H1 (cell line): Measurements from ENCODE around the gene RCL1. TPM values are rescaled to one million over a fixed set of nuclear protein-coding genes. Genes with fewer than 3 reads are reported as not detected.

Experiments used
- BACH1 ChIP-seq: IDR thresholded peaks from 2 replicates; pipeline ENCODE4 v1.6.1; 2012; ENCODE audit warnings: low read length, improper control_type of control experiment
- BRCA1 ChIP-seq: IDR thresholded peaks from 2 replicates; pipeline ENCODE4 v1.6.1; 2012; ENCODE audit warnings: low read depth, low read length, improper control_type of control experiment
- GTF2F1 ChIP-seq: IDR thresholded peaks from 2 replicates; pipeline ENCODE4 v1.6.1; 2012; ENCODE audit warnings: low read depth, low read length, improper control_type of control experiment, borderline replicate concordance
- TAF7 ChIP-seq: optimal IDR thresholded peaks from 2 replicates; pipeline ENCODE3; 2011; ENCODE audit warnings: low read depth, mild to moderate bottlenecking, inconsistent platforms, low read length, moderate library complexity, borderline replicate concordance
- polyA plus RNA-seq, 7 experiments: library from polyadenylated mRNA; depleted of rRNA in 3 of 7; stranded (reverse) in 5 of 7; unstranded in 2 of 7; fragments of >200 nt in 5 of 7; fragments of 200-250 nt in 2 of 7; gene quantifications; 1 replicate in 5 of 7; 2 replicates in 1 of 7; 4 replicates in 1 of 7; pipeline versions ENCODE4 v1.2.1 to v1.2.3, GENCODE V29; 2011 to 2013; ENCODE audit warnings: missing spikeins in 2 of 7, mixed read lengths in 2 of 7
- total RNA-seq: library from RNA; stranded (reverse); fragmentation: NEBNext Ultra II Directional; extraction: Animal tissue kit (Norgen Biotek cat#: 25700); gene quantifications from 2 replicates; pipeline ENCODE4 v1.2.1, GENCODE V29; 2021
- TF ChIP-seq, protein P1 (sequence below): IDR thresholded peaks from 2 replicates; pipeline ENCODE4 v1.6.1; 2012; ENCODE audit warnings: low read length, inconsistent platforms

The RCL1 gene
- total and polyA plus RNA-seq, 2 of the 8 experiments (the other 6 are each of a cell fraction or from before 2014, with no cell fraction given) = 21.0 to 29.5 TPM

DNA sequence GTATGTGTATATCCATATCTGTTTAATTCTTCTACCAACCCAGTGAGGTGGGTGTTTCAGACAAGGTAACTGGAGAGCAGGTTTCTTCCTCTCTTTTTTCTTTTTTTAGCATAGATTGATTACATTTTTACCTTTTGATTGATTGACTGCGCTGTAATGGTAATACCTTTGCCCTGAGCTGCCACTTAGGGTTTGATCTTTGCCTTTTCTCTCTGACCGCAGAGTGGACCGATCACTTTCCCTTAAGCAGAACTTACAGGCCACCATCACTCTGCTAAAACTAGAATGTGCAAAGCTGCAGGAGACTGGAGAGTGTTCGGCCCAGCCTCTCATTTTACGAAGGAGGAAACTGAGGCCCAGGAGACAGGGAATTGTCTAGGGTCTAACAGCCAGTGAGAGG, 38.0 kb downstream of the RCL1 start (continued):
- TF ChIP-seq GTF2F1 = no peak
- TF ChIP-seq BACH1 = no peak
- TF ChIP-seq, protein P1, sequence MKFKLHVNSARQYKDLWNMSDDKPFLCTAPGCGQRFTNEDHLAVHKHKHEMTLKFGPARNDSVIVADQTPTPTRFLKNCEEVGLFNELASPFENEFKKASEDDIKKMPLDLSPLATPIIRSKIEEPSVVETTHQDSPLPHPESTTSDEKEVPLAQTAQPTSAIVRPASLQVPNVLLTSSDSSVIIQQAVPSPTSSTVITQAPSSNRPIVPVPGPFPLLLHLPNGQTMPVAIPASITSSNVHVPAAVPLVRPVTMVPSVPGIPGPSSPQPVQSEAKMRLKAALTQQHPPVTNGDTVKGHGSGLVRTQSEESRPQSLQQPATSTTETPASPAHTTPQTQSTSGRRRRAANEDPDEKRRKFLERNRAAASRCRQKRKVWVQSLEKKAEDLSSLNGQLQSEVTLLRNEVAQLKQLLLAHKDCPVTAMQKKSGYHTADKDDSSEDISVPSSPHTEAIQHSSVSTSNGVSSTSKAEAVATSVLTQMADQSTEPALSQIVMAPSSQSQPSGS = no peak
- TF ChIP-seq BRCA1 = no peak
- TF ChIP-seq TAF7 = no peak
